ENCODE results near the gene LDLRAD4.

The LDLRAD4 gene

GRCh38 chr18:13353084-13353823 lies 134.7 kb downstream of the LDLRAD4 start:
- Histone ChIP-seq H2AFZ (ENCODE audit: low read depth, low read length) (no peak overlapping the region), H3K23ac (ENCODE audit: low read length in 2 of 2) (no peak overlapping the region), H3K9me3 (ENCODE audit: control insufficient read depth, low read length) (no peaks in the 10 kb centered on the region), H3K9ac (ENCODE audit: low read length) (no peak overlapping the region), H2AK5ac (ENCODE audit: low read length, severe bottlenecking) (no peak overlapping the region), H3K4me2 (ENCODE audit: low read length, poor library complexity, severe bottlenecking) (no peak overlapping the region), H3K79me1 (replicated peaks; ENCODE audit: low read length, poor library complexity, severe bottlenecking) (no peaks in the 10 kb centered on the region), H3K4me1 (ENCODE audit: control insufficient read depth, insufficient read depth, low read depth, low read length) (no peaks in the 10 kb centered on the region), H3K27ac (ENCODE audit: low read length, poor library complexity, severe bottlenecking) (no peak overlapping the region), H2BK120ac (ENCODE audit: low read depth, low read length) (no peak overlapping the region), H2BK15ac (ENCODE audit: low read depth, poor library complexity, severe bottlenecking) (no peak overlapping the region), H3K18ac (ENCODE audit: low read depth in 1 of 2, low read length in 2 of 2) (no peak overlapping the region), H2BK5ac (ENCODE audit: low read depth, low read length, poor library complexity, severe bottlenecking) (no peak overlapping the region), H4K91ac (ENCODE audit: low read length) (no peak overlapping the region), H3K14ac (ENCODE audit: low read length in 2 of 2) (no peak overlapping the region), H2BK12ac (ENCODE audit: low read length in 2 of 2) (no peak overlapping the region), H3K36me3 (ENCODE audit: control insufficient read depth in 1 of 2, insufficient read depth in 2 of 2, low read depth in 1 of 2, low read length in 2 of 2) (no peaks in the 10 kb centered on the region), H3K4ac (ENCODE audit: low read depth in 1 of 2, low read length in 2 of 2) (no peak overlapping the region), H3K4me3 (ENCODE audit: insufficient read depth in 1 of 2, low read depth in 1 of 2, low read length in 2 of 2) (no peak overlapping the region), H4K8ac (ENCODE audit: low read length) (no peak overlapping the region), H3K27me3 (ENCODE audit: control insufficient read depth in 1 of 2, insufficient read depth in 1 of 2, low read length in 2 of 2) (no peaks in the 10 kb centered on the region)
- DNase-seq: no peak
- WGBS: no CpG with 5 or more reads among the region's 1 CpG

GRCh38 chr18:13354402-13354801 lies 135.8 kb downstream of the LDLRAD4 start:
- H3K14ac ChIP-seq (ENCODE audit: low read length in 2 of 2): no peak overlapping the region
- 86% methylated on average over 1 of the region's 1 CpG for WGBS
- no peak overlapping the region for H3K18ac ChIP-seq (ENCODE audit: low read depth in 1 of 2, low read length in 2 of 2)
- no peak overlapping the region for H3K4me3 ChIP-seq (ENCODE audit: insufficient read depth in 1 of 2, low read depth in 1 of 2, low read length in 2 of 2)
- no peak overlapping the region for H2BK15ac ChIP-seq (ENCODE audit: low read depth, poor library complexity, severe bottlenecking)
- no peaks in the 10 kb centered on the region for H3K4me1 ChIP-seq (ENCODE audit: control insufficient read depth, insufficient read depth, low read depth, low read length)
- H3K9me3 ChIP-seq (ENCODE audit: control insufficient read depth, low read length): no peaks in the 10 kb centered on the region
- H3K27me3 ChIP-seq (ENCODE audit: control insufficient read depth in 1 of 2, insufficient read depth in 1 of 2, low read length in 2 of 2): no peaks in the 10 kb centered on the region
- no peak overlapping the region for H3K9ac ChIP-seq (ENCODE audit: low read length)
- H3K4ac ChIP-seq (ENCODE audit: low read depth in 1 of 2, low read length in 2 of 2): no peak overlapping the region
- H2AK5ac ChIP-seq (ENCODE audit: low read length, severe bottlenecking): no peak overlapping the region
- H4K8ac ChIP-seq (ENCODE audit: low read length): no peak overlapping the region
- no peak overlapping the region for H3K4me2 ChIP-seq (ENCODE audit: low read length, poor library complexity, severe bottlenecking)
- H3K79me1 ChIP-seq (replicated peaks; ENCODE audit: low read length, poor library complexity, severe bottlenecking): no peaks in the 10 kb centered on the region
- no peak overlapping the region for H4K91ac ChIP-seq (ENCODE audit: low read length)
- H2BK120ac ChIP-seq (ENCODE audit: low read depth, low read length): no peak overlapping the region
- no peak overlapping the region for H2BK12ac ChIP-seq (ENCODE audit: low read length in 2 of 2)
- no peak overlapping the region for H3K23ac ChIP-seq (ENCODE audit: low read length in 2 of 2)
- no peak for DNase-seq
- no peak overlapping the region for H2AFZ ChIP-seq (ENCODE audit: low read depth, low read length)
- H3K27ac ChIP-seq (ENCODE audit: low read length, poor library complexity, severe bottlenecking): no peak overlapping the region
- H3K36me3 ChIP-seq (ENCODE audit: control insufficient read depth in 1 of 2, insufficient read depth in 2 of 2, low read depth in 1 of 2, low read length in 2 of 2): no peaks in the 10 kb centered on the region
- no peak overlapping the region for H2BK5ac ChIP-seq (ENCODE audit: low read depth, low read length, poor library complexity, severe bottlenecking)

- no peak overlapping the region for H3K4ac ChIP-seq (ENCODE audit: low read depth in 1 of 2, low read length in 2 of 2)
- no peak overlapping the region for H2BK120ac ChIP-seq (ENCODE audit: low read depth, low read length)
- no peaks in the 10 kb centered on the region for H3K9me3 ChIP-seq (ENCODE audit: control insufficient read depth, low read length)
- H2BK15ac ChIP-seq (ENCODE audit: low read depth, poor library complexity, severe bottlenecking): no peak overlapping the region
- no peak overlapping the region for H2BK12ac ChIP-seq (ENCODE audit: low read length in 2 of 2)
- H3K18ac ChIP-seq (ENCODE audit: low read depth in 1 of 2, low read length in 2 of 2): no peak overlapping the region
- H3K14ac ChIP-seq (ENCODE audit: low read length in 2 of 2): no peak overlapping the region
- H3K36me3 ChIP-seq (ENCODE audit: control insufficient read depth in 1 of 2, insufficient read depth in 2 of 2, low read depth in 1 of 2, low read length in 2 of 2): no peaks in the 10 kb centered on the region
- H3K27ac ChIP-seq (ENCODE audit: low read length, poor library complexity, severe bottlenecking): no peak overlapping the region
- H3K9ac ChIP-seq (ENCODE audit: low read length): no peak overlapping the region
- no peak overlapping the region for H3K4me3 ChIP-seq (ENCODE audit: insufficient read depth in 1 of 2, low read depth in 1 of 2, low read length in 2 of 2)
- H2AFZ ChIP-seq (ENCODE audit: low read depth, low read length): no peak overlapping the region
- H4K91ac ChIP-seq (ENCODE audit: low read length): no peak overlapping the region
- no peaks in the 10 kb centered on the region for H3K79me1 ChIP-seq (replicated peaks; ENCODE audit: low read length, poor library complexity, severe bottlenecking)
- no peak overlapping the region for H4K8ac ChIP-seq (ENCODE audit: low read length)
- H3K4me2 ChIP-seq (ENCODE audit: low read length, poor library complexity, severe bottlenecking): no peak overlapping the region
- no peak overlapping the region for H2AK5ac ChIP-seq (ENCODE audit: low read length, severe bottlenecking)
- 72% methylated on average over 3 of the region's 6 CpGs for WGBS
- H3K23ac ChIP-seq (ENCODE audit: low read length in 2 of 2): no peak overlapping the region
- H3K4me1 ChIP-seq (ENCODE audit: control insufficient read depth, insufficient read depth, low read depth, low read length): no peaks in the 10 kb centered on the region
- H3K27me3 ChIP-seq (ENCODE audit: control insufficient read depth in 1 of 2, insufficient read depth in 1 of 2, low read length in 2 of 2): no peaks in the 10 kb centered on the region
- H2BK5ac ChIP-seq (ENCODE audit: low read depth, low read length, poor library complexity, severe bottlenecking): no peak overlapping the region
- no peak for DNase-seq
Measured at GRCh38 chr18:13356032-13356431, 137.5 kb downstream of the LDLRAD4 start.

- Histone ChIP-seq H2AK5ac (ENCODE audit: low read length, severe bottlenecking) (no peak overlapping the region), H3K27ac (ENCODE audit: low read length, poor library complexity, severe bottlenecking) (no peak overlapping the region), H2BK120ac (ENCODE audit: low read depth, low read length) (no peak overlapping the region), H2BK15ac (ENCODE audit: low read depth, poor library complexity, severe bottlenecking) (no peak overlapping the region), H3K36me3 (ENCODE audit: control insufficient read depth in 1 of 2, insufficient read depth in 2 of 2, low read depth in 1 of 2, low read length in 2 of 2) (no peaks in the 10 kb centered on the region), H3K18ac (ENCODE audit: low read depth in 1 of 2, low read length in 2 of 2) (no peak overlapping the region), H3K23ac (ENCODE audit: low read length in 2 of 2) (no peak overlapping the region), H3K9ac (ENCODE audit: low read length) (no peak overlapping the region), H3K4me3 (ENCODE audit: insufficient read depth in 1 of 2, low read depth in 1 of 2, low read length in 2 of 2) (no peak overlapping the region), H3K4me1 (ENCODE audit: control insufficient read depth, insufficient read depth, low read depth, low read length) (no peaks in the 10 kb centered on the region), H2BK12ac (ENCODE audit: low read length in 2 of 2) (no peak overlapping the region), H3K14ac (ENCODE audit: low read length in 2 of 2) (no peak overlapping the region), H2BK5ac (ENCODE audit: low read depth, low read length, poor library complexity, severe bottlenecking) (no peak overlapping the region), H4K91ac (ENCODE audit: low read length) (no peak overlapping the region), H3K27me3 (ENCODE audit: control insufficient read depth in 1 of 2, insufficient read depth in 1 of 2, low read length in 2 of 2) (no peaks in the 10 kb centered on the region), H3K4me2 (ENCODE audit: low read length, poor library complexity, severe bottlenecking) (no peak overlapping the region), H4K8ac (ENCODE audit: low read length) (no peak overlapping the region), H2AFZ (ENCODE audit: low read depth, low read length) (no peak overlapping the region), H3K4ac (ENCODE audit: low read depth in 1 of 2, low read length in 2 of 2) (no peak overlapping the region), H3K79me1 (replicated peaks; ENCODE audit: low read length, poor library complexity, severe bottlenecking) (no peaks in the 10 kb centered on the region), H3K9me3 (ENCODE audit: control insufficient read depth, low read length) (no peaks in the 10 kb centered on the region)
- DNase-seq: no peak
Measured at GRCh38 chr18:13357289-13357688, 138.7 kb downstream of the LDLRAD4 start.

All from mesenchymal stem cell (in vitro differentiated cells and primary cell).